HT-29 (cell line): ENCODE data around the gene PCP2. TPM values are rescaled to one million over a fixed set of nuclear protein-coding genes. Genes with fewer than 3 reads are reported as not detected.

ENCODE experiments used
- DNase-seq: peaks from one replicate; pipeline ENCODE4 v3.0.0-alpha.2; 2015; ENCODE audit warnings: low spot score
- total RNA-seq: library from RNA; depleted of rRNA; stranded (reverse); fragments of >200 nt; shearing (Covaris generic); gene quantifications from 2 replicates; pipeline ENCODE4 v1.2.3, GENCODE V29; 2014; rRNA removed

Gene PCP2
- not detected in 2 replicates for total RNA-seq

DNA sequence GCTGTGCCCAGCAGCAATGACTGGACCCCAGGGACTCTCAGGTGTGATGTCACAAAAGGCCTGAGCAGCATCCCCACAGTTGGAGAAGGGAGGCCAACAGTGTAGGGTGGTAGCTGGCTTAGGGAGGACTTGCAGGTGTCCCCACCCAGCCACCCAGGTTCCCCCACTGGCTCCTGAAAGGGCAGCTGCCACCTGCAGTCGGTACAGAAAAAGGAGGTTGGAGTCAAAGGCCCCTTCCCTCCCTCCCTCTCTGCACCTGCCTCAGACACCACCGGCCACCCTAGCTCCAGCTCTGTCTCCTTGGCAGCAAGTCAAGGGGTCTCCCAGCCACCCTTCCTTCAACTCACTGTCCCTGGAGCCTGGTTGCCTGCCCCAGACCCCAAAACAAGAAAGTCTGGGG lies at the start of gene PCP2:
TSS of gene PCP2 (minus strand) at position 22 of the 400 bp plus-strand sequence. CDS start 262 bp downstream, outside the sequence.
- no peak for DNase-seq

- no peak for DNase-seq
These were observed 48.8 kb upstream of the PCP2 start for GRCh38 chr19:7682175-7682855.

GRCh38 chr19:7681340-7682174 lies 48.0 kb upstream of the PCP2 start:
- DNase-seq: peak; percentile 13

DNA sequence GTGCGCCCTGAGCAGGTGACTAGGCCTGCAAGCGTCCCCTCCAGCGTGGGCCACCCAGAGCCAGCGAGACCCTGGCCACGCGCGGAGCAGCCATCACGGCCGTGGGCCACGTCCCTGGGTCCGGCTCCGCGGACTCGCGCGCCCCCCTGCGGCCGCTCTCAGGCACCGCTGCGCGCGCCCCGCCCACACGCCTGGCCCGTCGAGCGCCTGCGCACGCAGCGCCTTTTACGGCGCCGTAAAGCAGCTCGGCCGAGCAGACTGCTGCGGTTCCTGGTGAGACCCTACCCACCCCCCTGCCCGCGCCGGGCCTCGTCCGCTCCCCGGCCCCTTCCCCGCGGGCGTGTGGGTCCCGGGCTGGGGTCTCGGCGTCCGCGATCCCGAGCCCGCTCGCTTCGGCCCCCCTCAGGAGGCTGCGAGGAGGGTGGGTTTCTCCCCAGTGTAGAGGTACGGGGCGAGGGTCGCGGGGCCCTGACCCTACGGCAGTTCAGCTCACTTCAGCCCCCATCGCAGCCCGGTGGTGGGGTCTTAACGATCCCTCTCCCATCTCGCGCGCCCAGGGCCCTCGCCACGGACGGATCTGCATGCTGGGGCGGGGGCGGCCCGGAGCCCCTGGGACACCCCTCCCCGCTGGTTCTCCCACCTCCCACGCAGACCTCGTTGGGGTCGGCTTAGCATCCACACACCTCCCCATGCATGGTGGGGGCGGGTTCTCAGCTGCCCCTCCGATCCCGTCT lies 47.3 kb upstream of the PCP2 start, which contains the start of gene TRAPPC5:
TSS of gene TRAPPC5 (plus strand) at position 228 of the 734 bp plus-strand sequence. CDS start 1,421 bp downstream, outside the sequence.
- DNase-seq: peak; percentile 66

GRCh38 chr19:7679771-7680605 lies 46.5 kb upstream of the PCP2 start:
- no peak for DNase-seq

DNA sequence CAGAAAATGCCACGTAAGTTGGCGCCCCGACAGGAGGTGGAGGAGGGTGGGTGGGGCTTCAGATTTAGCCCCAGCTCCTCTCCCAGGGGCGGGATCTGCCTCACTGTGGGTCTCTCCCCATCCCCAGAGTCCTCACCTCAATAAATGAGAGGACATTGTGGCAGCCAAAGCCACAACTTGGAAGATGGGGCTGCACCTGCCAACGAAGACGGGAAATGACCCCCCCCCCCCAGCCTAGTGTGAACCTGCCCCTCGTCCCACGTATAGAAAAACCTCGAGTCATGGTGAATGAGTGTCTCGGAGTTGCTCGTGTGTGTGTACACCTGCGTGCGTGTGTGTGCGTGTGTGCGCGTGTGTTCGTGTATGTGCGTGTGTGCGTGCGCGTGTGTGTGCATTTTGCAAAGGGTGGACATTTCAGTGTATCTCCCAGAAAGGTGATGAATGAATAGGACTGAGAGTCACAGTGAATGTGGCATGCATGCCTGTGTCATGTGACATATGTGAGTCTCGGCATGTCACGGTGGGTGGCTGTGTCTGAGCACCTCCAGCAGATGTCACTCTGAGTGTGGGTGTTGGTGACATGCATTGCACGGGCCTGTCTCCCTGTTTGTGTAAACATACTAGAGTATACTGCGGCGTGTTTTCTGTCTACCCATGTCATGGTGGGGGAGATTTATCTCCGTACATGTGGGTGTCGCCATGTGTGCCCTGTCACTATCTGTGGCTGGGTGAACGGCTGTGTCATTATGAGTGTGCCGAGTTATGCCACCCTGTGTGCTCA lies 45.6 kb upstream of the PCP2 start:
- DNase-seq: peak; percentile 33

DNA sequence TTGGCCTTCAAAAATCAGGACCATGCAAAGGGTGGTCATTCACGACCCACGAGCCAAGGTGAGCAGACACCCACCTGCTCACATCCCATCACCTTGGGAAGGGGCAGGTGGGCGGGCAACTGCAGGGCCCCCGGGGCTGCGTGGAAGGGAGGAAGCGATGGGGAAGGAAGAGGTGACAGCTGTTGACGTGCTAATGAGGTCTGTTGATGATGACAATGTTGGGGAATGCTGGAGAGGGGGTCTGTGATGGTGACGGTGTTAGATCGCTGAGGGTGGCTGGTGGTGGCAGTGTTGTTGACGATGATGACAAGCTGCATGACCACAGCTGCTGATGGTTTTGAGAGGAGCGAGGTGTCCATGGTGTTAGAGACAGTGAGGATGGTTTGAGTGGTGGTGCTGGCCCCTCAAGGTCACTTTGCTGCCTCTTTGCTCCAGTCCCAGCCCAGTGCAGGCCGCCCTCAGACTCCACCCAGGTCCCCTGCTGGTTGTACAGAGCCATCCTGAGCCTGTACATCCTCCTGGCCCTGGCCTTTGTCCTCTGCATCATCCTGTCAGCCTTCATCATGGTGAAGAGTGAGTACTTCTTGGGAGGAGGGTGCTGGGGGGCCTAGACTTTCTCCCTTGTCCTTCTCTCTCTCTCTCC lies 44.3 kb upstream of the PCP2 start:
- DNase-seq: no peak

DNA sequence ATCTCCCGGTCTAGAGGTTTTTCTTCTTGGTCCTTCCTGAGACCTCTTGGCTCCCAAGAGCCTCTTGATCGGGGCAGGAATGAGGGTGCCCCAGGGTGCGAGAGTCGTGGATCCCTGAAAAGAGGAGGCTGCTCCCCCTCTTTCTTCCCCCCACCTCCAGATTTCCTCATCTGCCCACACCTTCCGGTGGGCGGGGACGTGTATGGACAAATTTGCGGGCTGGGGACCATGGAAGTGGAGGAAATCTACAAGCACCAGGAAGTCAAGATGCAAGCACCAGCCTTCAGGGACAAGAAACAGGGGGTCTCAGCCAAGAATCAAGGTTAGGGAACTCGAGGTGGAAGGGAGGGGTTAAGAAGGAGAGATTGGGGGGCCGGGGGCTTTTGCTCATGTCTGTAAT lies 43.3 kb upstream of the PCP2 start, which contains the start of gene MCEMP1:
TSS of gene MCEMP1 (plus strand) at position 237 of the 400 bp plus-strand sequence. CDS start at position 268, 31 bp downstream.
- DNase-seq: no peak

- no peak for DNase-seq
These were observed 42.9 kb upstream of the PCP2 start for GRCh38 chr19:7676376-7676775.

GRCh38 chr19:7674010-7675005 lies 40.8 kb upstream of the PCP2 start:
- peak; percentile 58 for DNase-seq

GRCh38 chr19:7672522-7672921 lies 39.0 kb upstream of the PCP2 start:
- no peak for DNase-seq

DNA sequence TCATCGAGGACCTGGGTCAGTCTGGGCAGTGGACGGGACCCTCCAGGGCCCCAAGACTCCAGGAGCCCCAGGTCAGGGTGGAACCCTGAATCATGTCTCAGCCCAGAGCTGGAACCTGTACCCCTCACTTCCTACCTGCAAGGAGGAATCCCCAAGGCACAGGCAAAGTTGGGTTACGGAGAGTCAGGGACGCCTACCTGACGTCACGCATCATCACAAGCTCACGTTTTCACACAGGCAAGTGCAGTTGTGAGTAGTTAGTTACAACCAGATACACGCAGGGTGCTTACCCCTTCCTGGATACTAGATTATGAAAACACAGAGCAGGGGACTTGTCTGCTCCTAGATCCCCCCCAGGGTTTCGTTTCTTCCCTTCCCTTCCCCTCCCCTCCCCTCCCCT lies 37.3 kb upstream of the PCP2 start:
- DNase-seq: no peak

DNA sequence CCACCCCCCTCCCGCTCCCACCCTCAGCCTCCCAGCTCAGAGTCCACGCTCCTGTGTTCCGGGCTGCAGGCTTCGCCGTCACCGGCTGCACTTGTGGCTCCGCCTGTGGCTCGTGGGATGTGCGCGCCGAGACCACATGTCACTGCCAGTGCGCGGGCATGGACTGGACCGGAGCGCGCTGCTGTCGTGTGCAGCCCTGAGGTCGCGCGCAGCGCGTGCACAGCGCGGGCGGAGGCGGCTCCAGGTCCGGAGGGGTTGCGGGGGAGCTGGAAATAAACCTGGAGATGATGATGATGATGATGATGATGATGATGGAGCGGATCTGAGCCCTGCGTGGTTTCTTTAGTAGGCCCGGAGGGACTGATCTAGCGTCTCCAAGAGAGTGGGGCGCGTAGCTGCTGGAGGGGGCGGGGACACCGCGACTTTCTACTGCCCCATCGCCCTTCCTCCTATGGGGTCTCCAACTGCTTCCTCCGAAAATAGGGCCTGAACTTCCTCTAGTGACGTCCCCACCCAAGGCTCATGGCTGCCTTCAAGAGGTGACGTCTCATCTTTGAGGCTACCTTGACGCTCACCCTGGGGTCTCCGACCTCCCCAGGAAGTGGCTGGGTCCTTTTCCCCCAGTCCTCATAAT lies 36.7 kb upstream of the PCP2 start:
- no peak for DNase-seq

- DNase-seq: no peak
These were observed 36.1 kb upstream of the PCP2 start for GRCh38 chr19:7669641-7670040.

- no peak for DNase-seq
These were observed 35.3 kb upstream of the PCP2 start, which contains the start of gene RETN for GRCh38 chr19:7668842-7669241. TSS of gene RETN (plus strand) at chr19:7669049. CDS start at chr19:7669327, 278 bp downstream.

DNA sequence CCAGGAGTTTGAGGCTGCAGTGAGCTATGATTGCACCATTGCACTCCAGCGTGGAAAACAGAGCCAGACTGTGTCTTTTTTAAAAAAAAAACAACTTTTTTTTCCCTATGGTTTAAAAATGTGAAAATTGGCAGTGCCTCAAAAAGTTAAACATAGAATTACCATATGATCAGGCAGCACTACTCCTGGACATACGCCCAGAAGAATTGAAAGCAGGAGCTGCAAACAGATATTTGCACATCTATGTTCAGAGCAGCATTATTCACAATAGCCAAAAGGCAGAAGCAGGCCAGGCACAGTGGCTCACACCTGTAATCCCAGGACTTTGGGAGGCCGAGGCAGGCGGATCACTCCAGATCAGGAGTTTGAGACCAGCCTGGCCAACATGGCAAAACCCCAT lies 31.6 kb upstream of the PCP2 start:
- DNase-seq: no peak

DNA sequence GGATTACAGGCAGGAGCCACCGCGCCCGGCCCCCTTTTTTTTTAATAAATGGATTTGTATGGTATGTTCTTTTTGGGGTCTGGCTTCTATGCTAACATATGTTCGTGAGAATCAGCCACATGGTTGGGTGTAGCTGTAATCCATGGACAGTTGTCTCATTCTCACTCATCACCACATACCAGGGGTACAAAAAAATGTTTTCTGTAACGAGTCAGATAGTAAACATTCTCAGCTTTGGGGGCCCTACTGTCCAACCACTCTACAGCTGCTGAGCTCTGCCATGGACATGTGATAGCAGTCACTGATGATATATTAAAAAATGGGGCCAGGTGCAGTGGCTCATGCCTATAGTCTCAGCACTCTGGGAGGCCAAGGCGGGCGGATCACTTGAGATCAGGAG lies 30.2 kb upstream of the PCP2 start:
- no peak for DNase-seq

DNA sequence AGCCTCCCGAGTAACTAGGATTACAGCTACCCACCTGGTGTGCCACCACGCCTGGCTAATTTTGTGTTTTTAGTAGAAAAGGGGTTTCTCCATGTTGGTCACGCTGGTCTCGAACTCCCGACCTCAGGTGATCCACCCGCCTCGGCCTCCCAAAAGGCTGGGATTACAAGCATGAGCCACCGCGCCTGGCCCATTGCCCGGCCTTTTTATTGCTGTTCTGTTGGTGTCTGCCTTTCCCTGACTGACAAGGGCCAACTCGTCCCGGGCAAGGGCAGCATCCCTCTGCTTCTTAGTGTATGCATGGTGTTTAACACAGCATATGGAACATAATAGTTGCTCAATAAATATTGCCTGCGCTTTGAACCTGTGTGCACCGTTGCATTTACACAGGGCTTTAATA lies 29.1 kb upstream of the PCP2 start:
- DNase-seq: no peak
